Glutamatergic neuron (in vitro differentiated cells): ENCODE data around the gene ZNF428. TPM values are rescaled to one million over a fixed set of nuclear protein-coding genes. Genes with fewer than 3 reads are reported as not detected.
A peak's percentile ranks its signal among the peaks of the same experiment; 100 is the strongest.

Experiments used
- DNase-seq: peaks from one replicate; pipeline ENCODE4 v3.0.0; 2022
- H3K27ac Mint-ChIP-seq: one replicate; pipeline ENCODE4 v1.8.0; 2020; ENCODE audit warnings: mild to moderate bottlenecking, mixed read lengths, inconsistent platforms; ENCODE audit not compliant: unreplicated experiment
- H3K27me3 Mint-ChIP-seq: one replicate; pipeline ENCODE4 v1.8.0; 2020; ENCODE audit warnings: mild to moderate bottlenecking, moderate library complexity, mixed read lengths, inconsistent platforms; ENCODE audit not compliant: unreplicated experiment
- H3K36me3 Mint-ChIP-seq: one replicate; pipeline ENCODE4 v1.8.0; 2020; ENCODE audit warnings: mild to moderate bottlenecking, mixed read lengths, inconsistent platforms; ENCODE audit not compliant: unreplicated experiment
- H3K4me1 Mint-ChIP-seq: one replicate; pipeline ENCODE4 v1.8.0; 2020; ENCODE audit warnings: mild to moderate bottlenecking, low read depth, mixed read lengths, inconsistent platforms; ENCODE audit not compliant: unreplicated experiment
- H3K4me3 Mint-ChIP-seq: one replicate; pipeline ENCODE4 v1.8.0; 2020; ENCODE audit warnings: mild to moderate bottlenecking, mixed read lengths, inconsistent platforms; ENCODE audit not compliant: unreplicated experiment
- H3K9me3 Mint-ChIP-seq: one replicate; pipeline ENCODE4 v1.8.0; 2020; ENCODE audit warnings: mild to moderate bottlenecking, moderate library complexity, mixed read lengths, inconsistent platforms; ENCODE audit not compliant: unreplicated experiment
- CTCF ChIP-seq: fragments of 200-600 bp; sonication (generic); IDR thresholded peaks from one replicate; pipeline ENCODE4 v1.5.0; 2021; ENCODE audit not compliant: partially characterized antibody, unreplicated experiment
- total RNA-seq: library from RNA; stranded (reverse); fragmentation: NEBNext Ultra II Directional; extraction: Animal tissue kit (Norgen Biotek cat#: 25700); gene quantifications from one replicate; pipeline ENCODE4 v1.2.1, GENCODE V29; 2021; ENCODE audit not compliant: unreplicated experiment

Gene ZNF428
- total RNA-seq, 1 donor from 2014 or later: 139 TPM

- Mint-ChIP-seq H3K27ac (peak overlapping the region; percentile 97), H3K4me3 (peak overlapping the region; percentile 97), H3K9me3 (peaks cover 13% of the 10 kb centered on the region), H3K27me3 (peaks cover 7% of the 10 kb centered on the region), H3K36me3 (no peaks in the 10 kb centered on the region), H3K4me1 (peaks cover 14% of the 10 kb centered on the region)
- no peak for TF ChIP-seq CTCF
- DNase-seq: no peak
Measured at GRCh38 chr19:43596842-43597461, 22.5 kb downstream of the ZNF428 start.

GRCh38 chr19:43595999-43596841, 23.2 kb downstream of the ZNF428 start, which contains the start of the genes IRGQ and ZNF576:
Gene IRGQ, minus strand, starts transcription at chr19:43596134. Its CDS starts 796 bp downstream, at chr19:43595338.
Gene ZNF576, plus strand, starts transcription at chr19:43596595. Its CDS starts 514 bp downstream, at chr19:43597109.
- Mint-ChIP-seq H3K4me1 (peaks cover 14% of the 10 kb centered on the region), H3K9me3 (peaks cover 13% of the 10 kb centered on the region), H3K4me3 (peak within 1 kb of the TSS; percentile 97), H3K27me3 (peaks cover 7% of the 10 kb centered on the region), H3K27ac (peak within 1 kb of the TSS; percentile 97), H3K36me3 (no peaks in the 10 kb centered on the region)
- DNase-seq: peak; percentile 100
- TF ChIP-seq CTCF: no peak

GRCh38 chr19:43595605-43595998, 23.8 kb downstream of the ZNF428 start:
- TF ChIP-seq CTCF: no peak
- Mint-ChIP-seq H3K9me3 (peaks cover 13% of the 10 kb centered on the region), H3K36me3 (no peaks in the 10 kb centered on the region), H3K4me1 (peaks cover 17% of the 10 kb centered on the region), H3K27me3 (peaks cover 7% of the 10 kb centered on the region), H3K4me3 (peak overlapping the region; percentile 97), H3K27ac (peak overlapping the region; percentile 97)
- no peak for DNase-seq

- peak; percentile 89 for TF ChIP-seq CTCF
- Mint-ChIP-seq H3K36me3 (no peaks in the 10 kb centered on the region), H3K4me3 (peak overlapping the region; percentile 97), H3K4me1 (peaks cover 18% of the 10 kb centered on the region), H3K27ac (peak overlapping the region; percentile 97), H3K27me3 (peaks cover 7% of the 10 kb centered on the region), H3K9me3 (peaks cover 13% of the 10 kb centered on the region)
- peak; percentile 78 for DNase-seq
Measured at GRCh38 chr19:43594710-43595604, 24.5 kb downstream of the ZNF428 start.
